DOHH2 (cell line): ENCODE results near the gene MOCS3.

Source experiments
- EZH2phosphoT487 ChIP-seq: fragments of 200-600 bp; sonication (generic); IDR thresholded peaks from 2 replicates; pipeline ENCODE4 v1.6.1; 2017; ENCODE audit warnings: borderline replicate concordance, mild to moderate bottlenecking, antibody characterized with exemption, low read length, moderate library complexity, mixed read lengths
- TF ChIP-seq, protein P1 (sequence below): fragments of 200-600 bp; sonication (generic); IDR thresholded peaks from one replicate; pipeline ENCODE4 v1.5.1; 2014; ENCODE audit warnings: antibody characterized with exemption, mild to moderate bottlenecking, low read depth, low read length; ENCODE audit not compliant: poor library complexity, severe bottlenecking

DNA sequence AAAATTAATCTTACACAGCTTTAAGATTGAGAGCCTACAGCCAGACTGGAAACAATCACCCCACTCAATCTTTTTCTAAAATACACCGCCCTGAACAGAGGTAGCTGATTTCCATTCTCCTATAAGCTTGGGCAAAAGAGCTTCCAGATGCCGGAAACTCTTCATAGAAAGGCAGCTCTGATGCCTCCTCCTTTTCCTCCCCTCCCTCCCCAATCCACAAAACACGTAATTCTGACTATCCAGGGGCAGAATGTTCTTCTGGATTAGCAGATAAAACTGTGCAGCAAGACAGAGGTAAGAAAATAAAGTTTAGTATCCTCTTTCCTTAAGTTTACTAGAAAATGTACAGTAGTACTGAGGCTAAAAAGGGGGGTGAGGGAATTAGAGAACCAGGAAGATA lies 43.2 kb upstream of the MOCS3 start:
- TF ChIP-seq, protein P1, sequence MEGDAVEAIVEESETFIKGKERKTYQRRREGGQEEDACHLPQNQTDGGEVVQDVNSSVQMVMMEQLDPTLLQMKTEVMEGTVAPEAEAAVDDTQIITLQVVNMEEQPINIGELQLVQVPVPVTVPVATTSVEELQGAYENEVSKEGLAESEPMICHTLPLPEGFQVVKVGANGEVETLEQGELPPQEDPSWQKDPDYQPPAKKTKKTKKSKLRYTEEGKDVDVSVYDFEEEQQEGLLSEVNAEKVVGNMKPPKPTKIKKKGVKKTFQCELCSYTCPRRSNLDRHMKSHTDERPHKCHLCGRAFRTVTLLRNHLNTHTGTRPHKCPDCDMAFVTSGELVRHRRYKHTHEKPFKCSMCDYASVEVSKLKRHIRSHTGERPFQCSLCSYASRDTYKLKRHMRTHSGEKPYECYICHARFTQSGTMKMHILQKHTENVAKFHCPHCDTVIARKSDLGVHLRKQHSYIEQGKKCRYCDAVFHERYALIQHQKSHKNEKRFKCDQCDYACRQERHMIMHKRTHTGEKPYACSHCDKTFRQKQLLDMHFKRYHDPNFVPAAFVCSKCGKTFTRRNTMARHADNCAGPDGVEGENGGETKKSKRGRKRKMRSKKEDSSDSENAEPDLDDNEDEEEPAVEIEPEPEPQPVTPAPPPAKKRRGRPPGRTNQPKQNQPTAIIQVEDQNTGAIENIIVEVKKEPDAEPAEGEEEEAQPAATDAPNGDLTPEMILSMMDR, result no peak
- no peak for TF ChIP-seq EZH2phosphoT487
